ENCODE data around the gene CPNE1. TPM values are rescaled to one million over a fixed set of nuclear protein-coding genes. Genes with fewer than 3 reads are reported as not detected.

CPNE1 gene
- total RNA-seq, 1 donor from 2014 or later, result 55.4 TPM

- DNase-seq (ENCODE audit: low spot score in 2 of 2) (no peak), FAIRE-seq (no peak)
These were observed 7.4 kb downstream of the CPNE1 start for GRCh38 chr20:35657271-35657670.

- no peak for FAIRE-seq
These were observed 10.3 kb downstream of the CPNE1 start for GRCh38 chr20:35654415-35654814.

GRCh38 chr20:35653893-35654292, 10.8 kb downstream of the CPNE1 start:
- DNase-seq (ENCODE audit: low spot score in 2 of 2) (no peak), FAIRE-seq (no peak)

More at GRCh38 chr20:35654415-35654814, 10.3 kb downstream of the CPNE1 start:
- no peak for DNase-seq (ENCODE audit: low spot score in 2 of 2)

GRCh38 chr20:35653430-35653734, 11.3 kb downstream of the CPNE1 start:
- no peak for FAIRE-seq

GRCh38 chr20:35652641-35653429, 11.9 kb downstream of the CPNE1 start:
- DNase-seq (ENCODE audit: low spot score in 2 of 2) (no peak), FAIRE-seq (no peak)

More at GRCh38 chr20:35653430-35653734, 11.3 kb downstream of the CPNE1 start:
- DNase-seq (ENCODE audit: low spot score in 2 of 2), result no peak

- DNase-seq (ENCODE audit: low spot score in 2 of 2) (no peak), FAIRE-seq (no peak)
These were observed 12.7 kb downstream of the CPNE1 start for GRCh38 chr20:35651958-35652357.

- FAIRE-seq, result no peak
- DNase-seq (ENCODE audit: low spot score in 2 of 2), result no peak
These were observed 14.1 kb downstream of the CPNE1 start for GRCh38 chr20:35650632-35651031.

- no peak for DNase-seq (ENCODE audit: low spot score in 2 of 2)
- no peak for FAIRE-seq
These were observed 15.9 kb downstream of the CPNE1 start for GRCh38 chr20:35648836-35649235.

- DNase-seq (ENCODE audit: low spot score in 2 of 2) (no peak), FAIRE-seq (no peak)
These were observed 19.9 kb downstream of the CPNE1 start for GRCh38 chr20:35644806-35645205.

GRCh38 chr20:35643045-35643444, 21.7 kb downstream of the CPNE1 start:
- FAIRE-seq (no peak), DNase-seq (ENCODE audit: low spot score in 2 of 2) (no peak)

- FAIRE-seq (no peak), DNase-seq (ENCODE audit: low spot score in 2 of 2) (no peak)
These were observed 23.0 kb downstream of the CPNE1 start for GRCh38 chr20:35641743-35642142.

GRCh38 chr20:35640724-35641123, 24.0 kb downstream of the CPNE1 start:
- no peak for FAIRE-seq
- DNase-seq (ENCODE audit: low spot score in 2 of 2), result no peak

- FAIRE-seq (no peak), DNase-seq (ENCODE audit: low spot score in 2 of 2) (no peak)
These were observed 25.9 kb downstream of the CPNE1 start for GRCh38 chr20:35638751-35639150.

GRCh38 chr20:35637276-35637675, 27.4 kb downstream of the CPNE1 start:
- no peak for DNase-seq (ENCODE audit: low spot score in 2 of 2)
- FAIRE-seq, result no peak

GRCh38 chr20:35636095-35636494, 28.6 kb downstream of the CPNE1 start:
- no peak for DNase-seq (ENCODE audit: low spot score in 2 of 2)
- FAIRE-seq, result no peak

- FAIRE-seq (no peak), DNase-seq (ENCODE audit: low spot score in 2 of 2) (no peak)
These were observed 29.0 kb downstream of the CPNE1 start for GRCh38 chr20:35635652-35636051.

GRCh38 chr20:35632539-35633115, 32.1 kb downstream of the CPNE1 start:
- no peak for DNase-seq (ENCODE audit: low spot score in 2 of 2)
- FAIRE-seq, result no peak

- DNase-seq (ENCODE audit: low spot score in 2 of 2), result no peak
- FAIRE-seq, result no peak
These were observed 34.1 kb downstream of the CPNE1 start for GRCh38 chr20:35630636-35631035.

GRCh38 chr20:35629427-35630145, 35.1 kb downstream of the CPNE1 start:
- DNase-seq (ENCODE audit: low spot score in 2 of 2) (no peak), FAIRE-seq (no peak)

GRCh38 chr20:35627121-35627520, 37.6 kb downstream of the CPNE1 start:
- FAIRE-seq, result no peak

GRCh38 chr20:35626386-35627001, 38.2 kb downstream of the CPNE1 start:
- FAIRE-seq, result no peak
- DNase-seq (ENCODE audit: low spot score in 2 of 2), result no peak

More at GRCh38 chr20:35627121-35627520, 37.6 kb downstream of the CPNE1 start:
- no peak for DNase-seq (ENCODE audit: low spot score in 2 of 2)

Measured in frontal cortex (tissue), 4 donors.